PFSK-1 (cell line): ENCODE data around the gene APPL2.

Experiments
- FOXP2 ChIP-seq: optimal IDR thresholded peaks from 2 replicates; pipeline ENCODE3; 2011; ENCODE audit warnings: borderline replicate concordance, control low read depth, inconsistent platforms; ENCODE audit not compliant: insufficient read depth; ENCODE audit errors: extremely low read length, extremely low read depth
- POLR2AphosphoS5 ChIP-seq: IDR thresholded peaks from 2 replicates; pipeline ENCODE4 v1.6.1; 2012; ENCODE audit warnings: low read depth, mild to moderate bottlenecking, control low read depth, low read length, moderate library complexity
- SIN3A ChIP-seq: IDR thresholded peaks from 2 replicates; pipeline ENCODE4 v1.6.1; 2012; ENCODE audit warnings: mild to moderate bottlenecking, low read length, moderate library complexity, borderline replicate concordance; ENCODE audit not compliant: insufficient read depth
- TAF1 ChIP-seq: IDR thresholded peaks from 2 replicates; pipeline ENCODE4 v1.6.1; 2012; ENCODE audit warnings: low read length, control low read depth, borderline replicate concordance; ENCODE audit not compliant: insufficient read depth
- TF ChIP-seq, protein P1 (sequence below), 2 experiments: IDR thresholded peaks; 2 replicates each; pipeline versions ENCODE4 v1.6.1 to v1.8.0; 2011 to 2012; ENCODE audit warnings: low read depth in 2 of 2, low read length in 2 of 2, control low read depth in 1 of 2, inconsistent platforms in 1 of 2, mild to moderate bottlenecking in 1 of 2, moderate library complexity in 1 of 2; ENCODE audit not compliant: insufficient read depth in 1 of 2

APPL2 gene

GRCh38 chr12:105223352-105223845, 12.6 kb downstream of the APPL2 start:
- no peak for TF ChIP-seq TAF1
- TF ChIP-seq SIN3A, result no peak
- TF ChIP-seq, protein P1, sequence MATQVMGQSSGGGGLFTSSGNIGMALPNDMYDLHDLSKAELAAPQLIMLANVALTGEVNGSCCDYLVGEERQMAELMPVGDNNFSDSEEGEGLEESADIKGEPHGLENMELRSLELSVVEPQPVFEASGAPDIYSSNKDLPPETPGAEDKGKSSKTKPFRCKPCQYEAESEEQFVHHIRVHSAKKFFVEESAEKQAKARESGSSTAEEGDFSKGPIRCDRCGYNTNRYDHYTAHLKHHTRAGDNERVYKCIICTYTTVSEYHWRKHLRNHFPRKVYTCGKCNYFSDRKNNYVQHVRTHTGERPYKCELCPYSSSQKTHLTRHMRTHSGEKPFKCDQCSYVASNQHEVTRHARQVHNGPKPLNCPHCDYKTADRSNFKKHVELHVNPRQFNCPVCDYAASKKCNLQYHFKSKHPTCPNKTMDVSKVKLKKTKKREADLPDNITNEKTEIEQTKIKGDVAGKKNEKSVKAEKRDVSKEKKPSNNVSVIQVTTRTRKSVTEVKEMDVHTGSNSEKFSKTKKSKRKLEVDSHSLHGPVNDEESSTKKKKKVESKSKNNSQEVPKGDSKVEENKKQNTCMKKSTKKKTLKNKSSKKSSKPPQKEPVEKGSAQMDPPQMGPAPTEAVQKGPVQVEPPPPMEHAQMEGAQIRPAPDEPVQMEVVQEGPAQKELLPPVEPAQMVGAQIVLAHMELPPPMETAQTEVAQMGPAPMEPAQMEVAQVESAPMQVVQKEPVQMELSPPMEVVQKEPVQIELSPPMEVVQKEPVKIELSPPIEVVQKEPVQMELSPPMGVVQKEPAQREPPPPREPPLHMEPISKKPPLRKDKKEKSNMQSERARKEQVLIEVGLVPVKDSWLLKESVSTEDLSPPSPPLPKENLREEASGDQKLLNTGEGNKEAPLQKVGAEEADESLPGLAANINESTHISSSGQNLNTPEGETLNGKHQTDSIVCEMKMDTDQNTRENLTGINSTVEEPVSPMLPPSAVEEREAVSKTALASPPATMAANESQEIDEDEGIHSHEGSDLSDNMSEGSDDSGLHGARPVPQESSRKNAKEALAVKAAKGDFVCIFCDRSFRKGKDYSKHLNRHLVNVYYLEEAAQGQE (IDR thresholded peaks at IDR 0.05; ENCODE audit: insufficient read depth in 1 of 2, low read depth in 2 of 2, low read length in 2 of 2), result no peak
- no peak for TF ChIP-seq POLR2AphosphoS5
- TF ChIP-seq FOXP2, result no peak

DNA sequence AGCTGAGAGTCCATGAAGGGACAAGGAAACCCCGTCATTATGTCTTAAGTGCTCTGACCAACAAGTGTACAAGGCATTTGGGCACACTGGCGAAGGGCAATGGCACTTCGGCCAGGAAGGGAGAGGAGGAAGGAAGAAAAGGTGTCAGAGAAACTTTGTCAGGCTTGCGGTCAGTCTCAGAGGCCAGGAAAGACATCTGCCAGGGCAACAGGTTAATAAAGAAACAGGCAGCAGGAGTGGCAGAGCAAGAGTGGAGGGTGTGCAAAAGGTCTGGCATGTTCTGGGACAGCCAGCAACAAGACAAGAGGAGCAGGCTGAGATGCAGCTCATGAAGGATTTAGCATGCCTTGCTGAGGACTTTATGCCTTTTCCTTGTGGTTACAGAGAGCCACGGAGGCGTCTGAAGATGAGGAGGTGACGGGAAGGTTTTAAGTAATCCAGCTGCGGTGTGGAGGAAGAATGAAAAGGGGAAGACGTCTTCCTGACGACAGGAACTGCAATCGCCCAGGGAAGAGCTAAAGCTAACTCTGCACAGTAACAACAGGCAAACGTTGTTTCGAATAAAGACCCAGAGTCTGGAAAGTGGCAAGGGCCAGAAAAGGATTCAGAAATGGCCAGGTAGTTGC, 13.1 kb downstream of the APPL2 start:
- no peak for TF ChIP-seq TAF1
- no peak for TF ChIP-seq FOXP2
- TF ChIP-seq SIN3A, result no peak
- TF ChIP-seq, protein P1 (IDR thresholded peaks at IDR 0.05; ENCODE audit: insufficient read depth in 1 of 2, low read depth in 2 of 2, low read length in 2 of 2), result no peak
- TF ChIP-seq POLR2AphosphoS5, result no peak

DNA sequence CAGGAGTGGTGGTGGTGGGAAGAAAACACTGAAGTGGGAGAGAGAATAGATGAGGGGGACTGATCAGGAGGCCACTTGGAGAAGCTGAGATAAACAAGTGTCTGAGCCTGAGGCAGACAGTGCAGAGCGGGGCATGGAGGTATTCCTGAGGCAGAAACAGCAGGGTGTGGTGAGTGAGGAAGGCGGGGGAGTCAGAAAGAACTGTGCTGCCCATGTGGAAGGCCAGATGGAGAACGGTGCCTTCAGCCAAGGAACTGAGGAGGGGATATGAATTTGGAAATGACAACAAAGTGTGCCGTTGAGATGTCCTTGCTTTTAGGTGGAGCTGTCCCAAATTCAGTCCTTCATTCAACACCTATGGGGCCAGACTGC, 13.7 kb downstream of the APPL2 start:
- no peak for TF ChIP-seq FOXP2
- TF ChIP-seq TAF1, result no peak
- TF ChIP-seq, protein P1 (IDR thresholded peaks at IDR 0.05; ENCODE audit: insufficient read depth in 1 of 2, low read depth in 2 of 2, low read length in 2 of 2), result no peak
- TF ChIP-seq POLR2AphosphoS5, result no peak
- TF ChIP-seq SIN3A, result no peak

DNA sequence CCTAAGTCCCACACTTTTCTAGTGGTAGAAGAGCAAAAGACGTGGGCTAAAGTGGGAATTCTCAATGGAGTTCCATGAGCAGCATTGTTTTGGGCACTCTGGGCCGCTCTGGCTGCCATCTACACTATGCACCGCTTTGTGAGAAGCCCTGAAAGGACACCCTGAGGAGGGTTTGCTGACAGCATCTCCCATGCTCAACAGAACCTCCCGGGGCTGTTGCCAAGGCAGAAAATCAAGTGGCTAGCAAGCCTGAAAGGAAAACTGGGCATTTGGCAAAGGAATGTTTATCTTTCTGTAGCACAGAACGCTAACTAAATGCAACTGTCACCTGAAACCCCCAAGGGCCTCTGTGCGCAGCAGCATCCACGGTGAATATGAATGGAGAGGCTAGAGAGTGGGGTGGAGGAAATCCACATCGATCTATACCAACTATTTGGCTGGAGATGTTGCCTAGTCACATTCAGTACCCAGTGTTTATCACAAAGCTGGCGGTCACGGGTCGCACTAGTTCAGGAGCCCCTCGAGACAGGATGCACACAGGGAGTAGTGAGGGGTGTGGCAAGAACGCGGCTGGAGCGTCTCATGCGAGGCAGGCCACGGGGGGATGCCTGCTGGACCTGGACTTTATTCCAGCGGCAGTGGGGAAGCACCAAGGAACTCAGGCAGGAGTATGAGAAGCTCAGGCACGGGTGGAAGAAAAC, 14.2 kb downstream of the APPL2 start:
- TF ChIP-seq POLR2AphosphoS5 (no peak), TAF1 (no peak), FOXP2 (no peak), SIN3A (no peak)
- TF ChIP-seq, protein P1 (IDR thresholded peaks at IDR 0.05; ENCODE audit: insufficient read depth in 1 of 2, low read depth in 2 of 2, low read length in 2 of 2), result no peak
